Transverse colon (tissue), 4 donors: ENCODE measurements around the gene EIF1. TPM values are rescaled to one million over a fixed set of nuclear protein-coding genes. Genes with fewer than 3 reads are reported as not detected.
A peak's percentile ranks its signal among the peaks of the same experiment; 100 is the strongest.

ENCODE experiments used
- DNase-seq: peaks from one replicate; pipeline ENCODE4 v3.0.0-alpha.2; 2019
- H3K27ac ChIP-seq, 4 donors: fragments of 200-600 bp; sonication (generic); 2 replicates each; pipeline ENCODE4 v1.5.1; 2016 to 2018; ENCODE audit warnings: inconsistent platforms in 4 of 4
- H3K27me3 ChIP-seq: fragments of 200-600 bp; sonication (generic); 2 replicates; pipeline ENCODE4 v1.5.1; 2017; ENCODE audit warnings: inconsistent platforms
- H3K36me3 ChIP-seq, 4 donors: fragments of 200-600 bp; sonication (generic); 2 replicates each; pipeline ENCODE4 v1.5.1; 2017 to 2019; ENCODE audit warnings: inconsistent platforms in 4 of 4
- H3K4me1 ChIP-seq, 4 donors: fragments of 200-600 bp; sonication (generic); 2 replicates each; pipeline ENCODE4 v1.5.1; 2017 to 2020; ENCODE audit warnings: inconsistent platforms in 4 of 4
- H3K4me3 ChIP-seq, 4 donors: fragments of 200-600 bp; sonication (generic); 1 replicate in 1 of 4; 2 replicates in 3 of 4; pipeline versions ENCODE4 v1.5.1 to v1.6.1; 2017 to 2019; ENCODE audit warnings: inconsistent platforms in 4 of 4
- H3K9me3 ChIP-seq, 2 donors: fragments of 200-600 bp; sonication (generic); 2 replicates each; pipeline ENCODE4 v1.5.1; 2017 to 2019; ENCODE audit warnings: inconsistent platforms in 2 of 2
- EP300 ChIP-seq: sonication (generic); formaldehyde crosslinking; IDR thresholded peaks from one replicate; pipeline ENCODE4 v1.6.1; 2017; ENCODE audit warnings: antibody characterized with exemption, low read depth
- POLR2A ChIP-seq: fragments of 450-650 bp; IDR thresholded peaks from one replicate; pipeline ENCODE4 v1.6.1; 2016; ENCODE audit warnings: antibody characterized with exemption, mild to moderate bottlenecking, moderate library complexity
- POLR2AphosphoS5 ChIP-seq, 3 donors: sonication (generic); formaldehyde crosslinking; IDR thresholded peaks; one replicate each; pipeline ENCODE4 v1.6.1; 2016; ENCODE audit warnings: antibody characterized with exemption in 3 of 3
- WGBS, 2 donors: methylation state at CpG; one replicate each; pipeline ENCODE4 v1.1.5; 2018; ENCODE audit warnings: low coverage in 1 of 2; 5-methylcytosine and 5-hydroxymethylcytosine counted together
- in situ Hi-C, 4 donors: fragments of 200-750 bp; cut with MboI; loops; one replicate each; pipeline versions ENCODE4 v1.15.0 to v1.15.1; 2017; ENCODE audit warnings: low sequenced_read_pairs in 3 of 4, low pct_ligation_motif_present in 1 of 4, low pct_unique_long_range_greater_than_20kb in 1 of 4
- intact Hi-C: fragments of 100-400 bp; cut with DNase I; formaldehyde crosslinking; loops from one replicate; pipeline ENCODE4 v1.15.1; 2023; ENCODE audit warnings: low total_unique reads
- total RNA-seq, 4 donors: library from RNA; depleted of rRNA; stranded (reverse); fragments of >200 nt; gene quantifications; one replicate each; pipeline ENCODE4 v1.1.0, GENCODE V29; 2016
- TF ChIP-seq, protein P1 (sequence below), 5 experiments: fragments of 200-600 bp in 3 of 5; fragments of 450-650 bp in 2 of 5; sonication (generic) in 3 of 5; IDR thresholded peaks; 1 replicate in 2 of 5; 2 replicates in 3 of 5; pipeline ENCODE4 v1.5.1; 2016 to 2017; ENCODE audit warnings: antibody characterized with exemption in 5 of 5, inconsistent platforms in 3 of 5, mild to moderate bottlenecking in 2 of 5, moderate library complexity in 1 of 5

Gene EIF1
- total RNA-seq, 4 donors from 2014 or later = 93.3 to 520 (median 241) TPM

DNA sequence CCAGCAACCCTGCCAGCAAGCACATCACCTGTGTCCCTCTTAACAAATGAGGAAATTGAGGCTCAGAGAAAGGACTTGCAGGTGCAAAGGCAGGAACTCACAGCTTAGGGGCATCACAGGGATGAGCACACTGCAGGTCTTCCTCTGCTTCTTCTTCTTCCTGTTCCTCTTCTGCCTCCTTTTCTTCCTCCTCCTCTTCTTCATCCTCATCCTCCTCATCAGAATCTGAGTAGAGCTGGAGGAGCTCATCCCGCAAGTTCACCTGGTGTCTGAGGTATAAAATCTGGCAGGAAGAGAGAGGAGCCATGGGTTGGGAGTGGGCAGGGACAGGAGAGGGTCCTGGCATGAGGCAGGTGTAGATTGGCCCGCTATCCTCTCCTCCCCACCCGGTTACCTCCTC is 43.2 kb downstream of the EIF1 start:
- in situ Hi-C loops = loop anchor here in 3 of 4 donors (10.0 to 25.0 kb wide), 3 partner anchors 73 to 355 kb away; partner anchors contain the start of gene ZNF385C (in 1 of the 3)

DNA sequence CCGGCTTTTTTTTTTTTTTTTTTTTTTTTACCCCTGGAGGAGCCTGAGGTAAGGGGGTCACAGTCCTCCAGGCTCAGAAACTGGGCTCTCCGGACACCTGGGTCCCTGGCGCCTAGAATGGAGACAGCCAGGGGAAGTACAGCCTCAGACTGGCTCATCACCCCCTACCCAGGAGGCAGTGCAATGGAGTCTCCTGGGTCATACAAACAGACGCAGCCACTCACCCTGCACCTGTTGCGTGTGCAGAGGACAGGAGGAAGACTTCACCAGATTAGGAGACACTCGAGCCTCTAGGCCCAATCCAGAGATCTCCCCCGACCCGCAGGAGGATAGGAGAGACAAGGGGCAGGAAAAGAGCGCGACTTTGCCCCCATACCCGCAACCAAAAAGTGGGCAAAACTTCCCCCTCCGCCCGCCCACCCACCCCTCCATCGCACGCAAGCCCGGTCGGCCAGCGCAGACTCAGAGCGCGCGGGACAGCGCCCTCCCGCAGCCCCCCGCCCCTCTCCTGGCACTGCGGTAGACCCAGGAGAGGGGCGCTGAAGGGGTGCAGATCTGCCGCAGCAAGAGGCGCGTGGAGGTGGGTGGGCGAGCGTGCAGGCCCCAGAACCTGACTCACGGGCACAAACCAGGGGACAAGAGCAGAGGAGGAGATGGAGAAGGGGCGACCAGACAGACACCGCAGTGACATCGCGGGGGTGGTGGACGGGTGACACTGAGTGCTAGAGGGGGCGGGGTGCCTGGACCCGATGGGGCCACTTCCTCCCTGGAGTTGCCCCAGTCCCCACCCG is 44.9 kb downstream of the EIF1 start:
- peaks cover 10 to 25% (median 17%) of the 10 kb centered on the region in 4 donors for H3K4me1 ChIP-seq
- H3K9me3 ChIP-seq = no peaks in the 10 kb centered on the region
- H3K36me3 ChIP-seq = no peaks in the 10 kb centered on the region
- peaks cover 79% of the 10 kb centered on the region for H3K27me3 ChIP-seq
- H3K27ac ChIP-seq = no peak overlapping the region
- WGBS, 2 donors = 12% methylated on average over 36 of the region's 40 CpGs; no CpG with 5 or more reads in 1 of the 2 donors
- TF ChIP-seq, protein P1, sequence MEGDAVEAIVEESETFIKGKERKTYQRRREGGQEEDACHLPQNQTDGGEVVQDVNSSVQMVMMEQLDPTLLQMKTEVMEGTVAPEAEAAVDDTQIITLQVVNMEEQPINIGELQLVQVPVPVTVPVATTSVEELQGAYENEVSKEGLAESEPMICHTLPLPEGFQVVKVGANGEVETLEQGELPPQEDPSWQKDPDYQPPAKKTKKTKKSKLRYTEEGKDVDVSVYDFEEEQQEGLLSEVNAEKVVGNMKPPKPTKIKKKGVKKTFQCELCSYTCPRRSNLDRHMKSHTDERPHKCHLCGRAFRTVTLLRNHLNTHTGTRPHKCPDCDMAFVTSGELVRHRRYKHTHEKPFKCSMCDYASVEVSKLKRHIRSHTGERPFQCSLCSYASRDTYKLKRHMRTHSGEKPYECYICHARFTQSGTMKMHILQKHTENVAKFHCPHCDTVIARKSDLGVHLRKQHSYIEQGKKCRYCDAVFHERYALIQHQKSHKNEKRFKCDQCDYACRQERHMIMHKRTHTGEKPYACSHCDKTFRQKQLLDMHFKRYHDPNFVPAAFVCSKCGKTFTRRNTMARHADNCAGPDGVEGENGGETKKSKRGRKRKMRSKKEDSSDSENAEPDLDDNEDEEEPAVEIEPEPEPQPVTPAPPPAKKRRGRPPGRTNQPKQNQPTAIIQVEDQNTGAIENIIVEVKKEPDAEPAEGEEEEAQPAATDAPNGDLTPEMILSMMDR (IDR thresholded peaks at IDR 0.05) = no peak
- TF ChIP-seq POLR2AphosphoS5 (IDR thresholded peaks at IDR 0.05) (no peak), EP300 (no peak), POLR2A (no peak)
- DNase-seq = no peak
- H3K4me3 ChIP-seq = peak overlapping the region in 2 of 4 donors; percentile 38 to 48
- in situ Hi-C loops (loop anchor here in 3 of 4 donors (10.0 to 25.0 kb wide), 3 partner anchors 71 to 354 kb away; partner anchors contain the start of gene ZNF385C (in 1 of the 3)), intact Hi-C loops (loop anchor here (10.0 kb wide), 1 partner anchor 151 kb away; no protein-coding TSS in a partner anchor)

More for the DNA sequence above, 43.2 kb downstream of the EIF1 start:
- H3K4me3 ChIP-seq = no peak overlapping the region
- H3K4me1 ChIP-seq = peaks cover 10 to 22% (median 16%) of the 10 kb centered on the region in 4 donors
- intact Hi-C loops = loop anchor here (10.0 kb wide), 1 partner anchor 153 kb away; no protein-coding TSS in a partner anchor
- TF ChIP-seq, protein P1 (IDR thresholded peaks at IDR 0.05) = no peak
- TF ChIP-seq POLR2A (no peak), POLR2AphosphoS5 (IDR thresholded peaks at IDR 0.05) (no peak), EP300 (no peak)
- DNase-seq = no peak
- peaks cover 68% of the 10 kb centered on the region for H3K27me3 ChIP-seq
- WGBS, 2 donors = 78% methylated on average over 3 of the region's 3 CpGs; no CpG with 5 or more reads in 1 of the 2 donors
- H3K27ac ChIP-seq = no peak overlapping the region
- H3K36me3 ChIP-seq = no peaks in the 10 kb centered on the region
- H3K9me3 ChIP-seq = no peaks in the 10 kb centered on the region

DNA sequence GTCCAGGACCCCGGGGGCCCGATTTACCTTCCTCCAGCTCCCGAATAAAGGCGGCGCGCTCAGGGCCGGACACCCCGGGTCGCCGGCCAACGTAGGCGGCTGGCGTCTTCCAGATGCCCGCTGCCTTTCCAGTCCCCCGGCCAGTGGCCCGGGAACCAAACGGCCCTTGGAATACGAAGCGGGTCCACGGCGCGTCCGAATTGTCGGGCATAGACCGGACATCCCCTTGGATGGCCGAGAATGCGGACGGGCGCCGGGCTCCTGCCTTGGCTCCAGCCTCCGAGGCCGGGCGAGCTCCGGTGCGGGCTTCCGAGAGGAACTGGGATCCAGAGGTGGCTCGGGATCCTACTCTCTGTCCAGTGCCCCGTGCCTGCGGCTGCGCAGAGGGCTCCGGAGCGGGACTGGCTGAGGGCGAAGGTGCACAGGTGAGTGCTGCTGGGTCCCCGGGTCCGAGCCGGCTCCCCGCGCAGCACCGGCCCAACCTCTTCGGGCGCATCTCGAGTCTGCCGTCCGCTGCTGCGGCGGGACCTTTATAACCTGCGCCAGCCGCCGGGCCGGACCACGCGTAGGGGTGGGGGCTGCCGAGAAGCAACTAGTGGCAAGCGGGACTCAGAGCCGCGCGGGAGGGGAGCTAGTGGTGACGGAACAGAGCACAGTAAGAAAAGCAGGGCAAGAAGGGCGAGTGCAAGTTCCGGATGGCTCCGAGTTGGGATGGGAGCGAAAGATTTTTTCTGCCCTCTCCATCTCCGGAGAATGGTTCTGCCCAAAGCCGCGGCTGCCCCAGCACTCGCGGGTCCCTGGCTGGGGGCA is 45.7 kb downstream of the EIF1 start, which contains the start of gene HAP1:
Gene HAP1 (minus strand): TSS at position 505 of the 810 bp plus-strand sequence. CDS start 9 bp downstream, at position 496.
- intact Hi-C loops (loop anchor here (10.0 kb wide), 1 partner anchor 150 kb away; no protein-coding TSS in a partner anchor), in situ Hi-C loops (loop anchor here in 3 of 4 donors (10.0 to 25.0 kb wide), 3 partner anchors 70 to 353 kb away; partner anchors contain the start of gene ZNF385C (in 1 of the 3))
- no peaks in the 10 kb centered on the region for H3K36me3 ChIP-seq
- 5% methylated on average over 43 of the region's 77 CpGs; no CpG with 5 or more reads in 1 of the 2 donors for WGBS, 2 donors
- peak; percentile 26 to 42 (median 33) for TF ChIP-seq POLR2AphosphoS5 (IDR thresholded peaks at IDR 0.05)
- TF ChIP-seq EP300 = no peak
- TF ChIP-seq POLR2A = peak; percentile 47
- TF ChIP-seq, protein P1 (IDR thresholded peaks at IDR 0.05) = no peak
- H3K9me3 ChIP-seq = no peaks in the 10 kb centered on the region
- H3K27me3 ChIP-seq = peaks cover 79% of the 10 kb centered on the region
- H3K4me3 ChIP-seq = peak within 1 kb of the TSS; percentile 4 to 48 (median 27)
- no peak for DNase-seq
- H3K4me1 ChIP-seq = peaks cover 10 to 25% (median 17%) of the 10 kb centered on the region in 4 donors
- no peak within 1 kb of the TSS for H3K27ac ChIP-seq
